K562 (cell line): ENCODE measurements around the gene ZNF124. TPM values are rescaled to one million over a fixed set of nuclear protein-coding genes. Genes with fewer than 3 reads are reported as not detected.
A peak's percentile ranks its signal among the peaks of the same experiment; 100 is the strongest.

ENCODE experiments used
- ATAC-seq: fragments of 200-7000 bp; cut with Tn5 transposase; 3 replicates; pipeline ENCODE4 v1.9.1; 2020; ENCODE audit warnings: moderate library complexity
- BruUV-seq: library from RNA; stranded (reverse); fragments of 400-500 nt; replicated peaks from 2 replicates; lab custom pipeline; 2021; lab: Mats Ljungman, UMichigan
- CTCF ChIA-PET: fragments of 300-600 bp; formaldehyde crosslinking; extraction: SDS; loops from one replicate; lab custom pipeline; 2021; ENCODE audit warnings: low intra/inter-chr PET ratio; lab: Yijun Ruan, JAX
- POLR2A ChIA-PET: fragments of 300-600, 350-650 bp; sonication (Branson Sonifier 250); formaldehyde crosslinking; extraction: SDS; loops from one replicate; lab custom pipeline; 2021; ENCODE audit warnings: antibody characterized with exemption, inconsistent platforms; lab: Yijun Ruan, JAX
- DNase-seq, 4 experiments: peaks; one replicate each; pipeline versions ENCODE4 v3.0.0 to v3.0.0-alpha.2; 2011 to 2018; ENCODE audit warnings: low spot score in 3 of 4, mixed read lengths in 3 of 4; ENCODE audit errors: extremely low read depth in 1 of 4
- FAIRE-seq: peaks from 2 replicates; lab custom pipeline; 2011; peaks lifted over from hg19 to GRCh38; lab: Jason Lieb, UNC
- H2AFZ ChIP-seq: 2 replicates; pipeline ENCODE4 v1.6.0; 2011; ENCODE audit warnings: low read depth, low read length, control low read depth, inconsistent platforms
- H3K27ac ChIP-seq: fragments of 200-600 bp; 3 replicates; pipeline ENCODE4 v1.8.0; 2011; ENCODE audit warnings: low read depth, mild to moderate bottlenecking, control low read depth, inconsistent platforms, low read length, moderate library complexity, mixed read lengths; ENCODE audit errors: extremely low read depth
- H3K27me3 ChIP-seq, 2 experiments: fragments of 300-600 bp in 1 of 2; 2 replicates in 1 of 2; 3 replicates in 1 of 2; pipeline versions ENCODE4 v1.6.0 to v1.8.0; 2011; ENCODE audit warnings: inconsistent platforms in 2 of 2, low read length in 2 of 2, mild to moderate bottlenecking in 1 of 2, mixed read lengths in 1 of 2, moderate library complexity in 1 of 2; ENCODE audit not compliant: control insufficient read depth in 2 of 2, insufficient read depth in 2 of 2
- H3K36me3 ChIP-seq: fragments of 300-600 bp; 3 replicates; pipeline ENCODE4 v1.8.0; 2011; ENCODE audit warnings: mild to moderate bottlenecking, low read length, inconsistent platforms; ENCODE audit not compliant: control insufficient read depth, insufficient read depth
- H3K4me1 ChIP-seq, 2 experiments: fragments of 200-600 bp in 1 of 2; replicated peaks in 1 of 2; 2 replicates in 1 of 2; 3 replicates in 1 of 2; pipeline versions ENCODE4 v1.5.1 to v1.8.0; 2011; ENCODE audit warnings: inconsistent platforms in 2 of 2, low read length in 2 of 2, mild to moderate bottlenecking in 1 of 2, mixed read lengths in 1 of 2, moderate library complexity in 1 of 2; ENCODE audit not compliant: control insufficient read depth in 2 of 2, insufficient read depth in 2 of 2
- H3K4me2 ChIP-seq: 2 replicates; pipeline ENCODE4 v1.6.1; 2011; ENCODE audit warnings: low read length, control low read depth, inconsistent platforms, mixed read lengths; ENCODE audit not compliant: insufficient read depth
- H3K4me3 ChIP-seq: fragments of 200-600 bp; sonication (generic), shearing (Covaris generic); 2 replicates; pipeline ENCODE4 v1.5.1; 2016; ENCODE audit warnings: control low read depth, inconsistent platforms
- H3K79me2 ChIP-seq: fragments of 200-600 bp; 3 replicates; pipeline ENCODE4 v1.8.0; 2011; ENCODE audit warnings: low read length, inconsistent platforms; ENCODE audit not compliant: control insufficient read depth, insufficient read depth
- H3K9ac ChIP-seq, 2 experiments: 2 replicates each; pipeline versions ENCODE4 v1.6.0 to v1.6.1; 2011; ENCODE audit warnings: low read depth in 2 of 2, low read length in 2 of 2, control low read depth in 1 of 2, inconsistent platforms in 1 of 2, mild to moderate bottlenecking in 1 of 2, mixed read lengths in 1 of 2; ENCODE audit not compliant: insufficient read depth in 1 of 2
- H3K9me1 ChIP-seq: one replicate; pipeline ENCODE4 v1.6.0; 2011; ENCODE audit warnings: inconsistent platforms, mild to moderate bottlenecking, low read length, moderate library complexity; ENCODE audit not compliant: control insufficient read depth, insufficient read depth
- H3K9me3 ChIP-seq: replicated peaks from 2 replicates; pipeline ENCODE4 v1.5.1; 2011; ENCODE audit warnings: low read depth, low read length, inconsistent platforms; ENCODE audit not compliant: control insufficient read depth, insufficient read depth
- H4K20me1 ChIP-seq: replicated peaks from 2 replicates; pipeline ENCODE4 v1.6.1; 2011; ENCODE audit warnings: low read length, inconsistent platforms, mixed read lengths; ENCODE audit not compliant: control insufficient read depth, insufficient read depth
- ARID1B ChIP-seq: fragments of 450-650 bp; IDR thresholded peaks from 2 replicates; pipeline ENCODE4 v1.6.1; 2016; ENCODE audit warnings: antibody characterized with exemption, mild to moderate bottlenecking, inconsistent platforms
- BRCA1 ChIP-seq, 2 experiments: fragments of 450-650 bp in 1 of 2; sonication (generic) in 1 of 2; formaldehyde crosslinking in 1 of 2; IDR thresholded peaks; 2 replicates each; pipeline versions ENCODE4 v1.5.0 to v1.6.1; 2017 to 2020; ENCODE audit warnings: mild to moderate bottlenecking in 1 of 2, missing genetic modification reagents in 1 of 2
- ETV5 ChIP-seq: sonication (generic); formaldehyde crosslinking; IDR thresholded peaks from 2 replicates; pipeline ENCODE4 v1.4.0; 2020; ENCODE audit warnings: low read depth, mild to moderate bottlenecking, missing genetic modification reagents
- KHSRP ChIP-seq: fragments of 450-650 bp; IDR thresholded peaks from 2 replicates; pipeline ENCODE4 v1.6.1; 2017
- MAZ ChIP-seq, 2 experiments: fragments of 450-650 bp in 1 of 2; sonication (generic) in 1 of 2; formaldehyde crosslinking; IDR thresholded peaks in 1 of 2; conservative IDR thresholded peaks in 1 of 2; 2 replicates each; pipeline versions ENCODE4 v1.4.0 to v1.5.0; 2020; ENCODE audit warnings: mild to moderate bottlenecking in 1 of 2, missing genetic modification reagents in 1 of 2
- MTA3 ChIP-seq: fragments of 450-650 bp; formaldehyde crosslinking; IDR thresholded peaks from 2 replicates; pipeline ENCODE4 v1.6.1; 2017; ENCODE audit warnings: mild to moderate bottlenecking, borderline replicate concordance
- PRPF4 ChIP-seq: fragments of 200-400 bp; formaldehyde crosslinking; IDR thresholded peaks from one replicate; pipeline ENCODE4 v1.6.1; 2017; ENCODE audit warnings: low read length, low read depth, mild to moderate bottlenecking; ENCODE audit not compliant: insufficient read depth, poor library complexity, severe bottlenecking
- PTRF ChIP-seq: fragments of 450-650 bp; IDR thresholded peaks from 2 replicates; pipeline ENCODE4 v1.6.1; 2016; ENCODE audit warnings: mild to moderate bottlenecking, missing genetic modification characterization, missing compliant biosample characterization
- SMAD3 ChIP-seq: fragments of 450-650 bp; formaldehyde crosslinking; conservative IDR thresholded peaks from 2 replicates; pipeline ENCODE4 v1.4.0; 2020; ENCODE audit warnings: mild to moderate bottlenecking
- TFAM ChIP-seq: fragments of 250-450 bp; sonication (Bioruptor Pico); conservative IDR thresholded peaks from 2 replicates; pipeline ENCODE4 v1.5.0; 2021; ENCODE audit warnings: mild to moderate bottlenecking, moderate library complexity
- TSC22D4 ChIP-seq: fragments of 450-650 bp; IDR thresholded peaks from 2 replicates; pipeline ENCODE4 v1.6.1; 2016; ENCODE audit warnings: missing genetic modification characterization, missing biosample characterization, control low read depth
- XRCC5 ChIP-seq: fragments of 200-400 bp; formaldehyde crosslinking; IDR thresholded peaks from 2 replicates; pipeline ENCODE4 v1.6.1; 2017; ENCODE audit warnings: low read depth, mild to moderate bottlenecking, low read length
- ZNF224 ChIP-seq: sonication (generic); formaldehyde crosslinking; IDR thresholded peaks from 2 replicates; pipeline ENCODE4 v1.8.0; 2022; ENCODE audit warnings: mild to moderate bottlenecking, missing genetic modification reagents
- ZNF263 ChIP-seq: sonication (generic); formaldehyde crosslinking; IDR thresholded peaks from 2 replicates; pipeline ENCODE4 v1.8.0; 2022; ENCODE audit warnings: mild to moderate bottlenecking, missing genetic modification reagents, borderline replicate concordance
- WGBS: fragments of 100-300 bp; shearing (Covaris generic); methylation state at CpG from one replicate; pipeline ENCODE4 v1.1.6; 2016; ENCODE audit warnings: low coverage, mixed read lengths; ENCODE audit not compliant: insufficient coverage; ENCODE audit errors: missing lambda C conversion rate; 5-methylcytosine and 5-hydroxymethylcytosine counted together
- in situ Hi-C: fragments of 300-500 bp; cut with MboI; formaldehyde crosslinking; loops from 4 replicates; pipeline ENCODE4 v1.15.0; 2018; ENCODE audit warnings: inconsistent platforms, mixed read lengths
- intact Hi-C: fragments of 100-400 bp; cut with micrococcal nuclease; formaldehyde crosslinking; loops from 2 replicates; pipeline ENCODE4 v1.14.2; 2022
- polyA plus RNA-seq, 8 experiments: library from polyadenylated mRNA; depleted of rRNA in 4 of 8; stranded (reverse) in 5 of 8; unstranded in 3 of 8; fragments of >200 nt; fragmentation: Nextera tagmentation in 2 of 8; fragmentation: Illumina TruSeq in 1 of 8; extraction: Ambion mirVana in 2 of 8; extraction: Trizol in 1 of 8; gene quantifications; 2 replicates each; pipeline versions ENCODE4 v1.2.1 to v1.2.3, GENCODE V29; 2011 to 2014; ENCODE audit warnings: inconsistent platforms in 1 of 8, missing spikeins in 1 of 8
- total RNA-seq, 7 experiments: library from RNA; depleted of rRNA in 6 of 7; stranded (reverse); fragments of >200 nt in 6 of 7; fragmentation: Illumina TruSeq in 2 of 7; extraction: Trizol in 2 of 7; gene quantifications; 2 replicates each; pipeline versions ENCODE4 v1.2.1 to v1.2.3, GENCODE V29; 2011 to 2021; ENCODE audit warnings: low replicate concordance in 1 of 7
- TF ChIP-seq, protein P1 (sequence below): fragments of 200-800 bp; sonication (Bioruptor generic); IDR thresholded peaks from 2 replicates; pipeline ENCODE4 v1.6.1; 2016; ENCODE audit warnings: missing genetic modification characterization, missing compliant biosample characterization
- TF ChIP-seq, protein P2 (sequence below): fragments of 450-650 bp; formaldehyde crosslinking; IDR thresholded peaks from 2 replicates; pipeline ENCODE4 v1.4.0; 2020; ENCODE audit warnings: mild to moderate bottlenecking, moderate library complexity

The ZNF124 gene
- total and polyA plus RNA-seq, 9 of the 15 experiments (the other 6 are each of a cell fraction or from before 2014, with no cell fraction given) = 7.6 to 71.5 (median 20.2) TPM

DNA sequence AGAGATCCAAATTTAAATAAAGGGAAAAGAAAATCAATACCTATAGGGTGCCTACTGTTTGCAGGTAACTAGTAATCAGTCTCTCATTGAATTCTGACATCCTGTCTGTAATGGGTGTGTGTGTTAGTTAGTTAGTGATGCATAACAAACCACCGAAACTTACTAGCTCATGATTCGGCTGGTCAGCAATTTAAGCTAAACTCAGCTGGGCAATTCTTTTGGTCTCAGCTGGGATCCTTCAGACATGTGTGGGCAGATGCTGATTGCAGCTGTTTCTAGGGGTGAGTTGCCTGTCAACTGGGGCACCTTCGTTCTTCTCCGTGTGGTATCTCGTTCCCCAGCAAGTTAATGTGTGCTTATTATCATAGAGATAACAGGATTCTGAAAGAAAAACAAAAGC lies 40.2 kb upstream of the ZNF124 start:
- H3K9ac ChIP-seq = no peak overlapping the region
- intact Hi-C loops = loop anchor here (5.0 kb wide), 1 partner anchor 100 kb away; no protein-coding TSS in a partner anchor
- peak overlapping the region; percentile 43; the same call in 1 of the 2 replicates for H3K4me2 ChIP-seq
- peak overlapping the region; percentile 95 for H2AFZ ChIP-seq
- CTCF ChIA-PET = no interaction called here
- no peaks in the 10 kb centered on the region for H3K27me3 ChIP-seq
- BruUV-seq = no TSS peak
- peak; percentile 26 to 56 (median 32) for DNase-seq
- no peak overlapping the region for H3K27ac ChIP-seq
- WGBS = 18% methylated on average over 5 of the region's 5 CpGs
- H3K36me3 ChIP-seq = peaks cover 25% of the 10 kb centered on the region; the same call in 2 of the 3 replicates
- H3K9me3 ChIP-seq = no peaks in the 10 kb centered on the region
- peaks cover 36% of the 10 kb centered on the region for H3K79me2 ChIP-seq
- in situ Hi-C loops = no loop called here
- FAIRE-seq = peak; percentile 48
- H3K4me1 ChIP-seq = peaks cover 16 to 24% of the 10 kb centered on the region in 2 experiments
- H3K4me3 ChIP-seq = no peak overlapping the region
- no peak for ATAC-seq
- POLR2A ChIA-PET = interaction anchor here (0.8 to 1.3 kb wide), 3 partner anchors 9 to 1141 kb away, joined by 3 to 5 read pairs (median 4); no protein-coding TSS in a partner anchor
- 0 out of 2 replicates have a peak, but pooled peaks cover 9% of the 10 kb centered on the region for H4K20me1 ChIP-seq
- H3K9me1 ChIP-seq = peaks cover 5% of the 10 kb centered on the region
- no peak for TF ChIP-seq MAZ (CRISPR knock-in tag; conservative IDR thresholded peaks at IDR 0.05 in 1 of 2, IDR thresholded peaks at IDR 0.05 in 1 of 2)
- TF ChIP-seq MTA3 = no peak
- no peak for TF ChIP-seq BRCA1 (IDR thresholded peaks at IDR 0.05)
- no peak for TF ChIP-seq BRCA1 (CRISPR knock-in tag; IDR thresholded peaks at IDR 0.05)
- no peak for TF ChIP-seq PRPF4
- no peak for TF ChIP-seq XRCC5
- TF ChIP-seq, protein P1, sequence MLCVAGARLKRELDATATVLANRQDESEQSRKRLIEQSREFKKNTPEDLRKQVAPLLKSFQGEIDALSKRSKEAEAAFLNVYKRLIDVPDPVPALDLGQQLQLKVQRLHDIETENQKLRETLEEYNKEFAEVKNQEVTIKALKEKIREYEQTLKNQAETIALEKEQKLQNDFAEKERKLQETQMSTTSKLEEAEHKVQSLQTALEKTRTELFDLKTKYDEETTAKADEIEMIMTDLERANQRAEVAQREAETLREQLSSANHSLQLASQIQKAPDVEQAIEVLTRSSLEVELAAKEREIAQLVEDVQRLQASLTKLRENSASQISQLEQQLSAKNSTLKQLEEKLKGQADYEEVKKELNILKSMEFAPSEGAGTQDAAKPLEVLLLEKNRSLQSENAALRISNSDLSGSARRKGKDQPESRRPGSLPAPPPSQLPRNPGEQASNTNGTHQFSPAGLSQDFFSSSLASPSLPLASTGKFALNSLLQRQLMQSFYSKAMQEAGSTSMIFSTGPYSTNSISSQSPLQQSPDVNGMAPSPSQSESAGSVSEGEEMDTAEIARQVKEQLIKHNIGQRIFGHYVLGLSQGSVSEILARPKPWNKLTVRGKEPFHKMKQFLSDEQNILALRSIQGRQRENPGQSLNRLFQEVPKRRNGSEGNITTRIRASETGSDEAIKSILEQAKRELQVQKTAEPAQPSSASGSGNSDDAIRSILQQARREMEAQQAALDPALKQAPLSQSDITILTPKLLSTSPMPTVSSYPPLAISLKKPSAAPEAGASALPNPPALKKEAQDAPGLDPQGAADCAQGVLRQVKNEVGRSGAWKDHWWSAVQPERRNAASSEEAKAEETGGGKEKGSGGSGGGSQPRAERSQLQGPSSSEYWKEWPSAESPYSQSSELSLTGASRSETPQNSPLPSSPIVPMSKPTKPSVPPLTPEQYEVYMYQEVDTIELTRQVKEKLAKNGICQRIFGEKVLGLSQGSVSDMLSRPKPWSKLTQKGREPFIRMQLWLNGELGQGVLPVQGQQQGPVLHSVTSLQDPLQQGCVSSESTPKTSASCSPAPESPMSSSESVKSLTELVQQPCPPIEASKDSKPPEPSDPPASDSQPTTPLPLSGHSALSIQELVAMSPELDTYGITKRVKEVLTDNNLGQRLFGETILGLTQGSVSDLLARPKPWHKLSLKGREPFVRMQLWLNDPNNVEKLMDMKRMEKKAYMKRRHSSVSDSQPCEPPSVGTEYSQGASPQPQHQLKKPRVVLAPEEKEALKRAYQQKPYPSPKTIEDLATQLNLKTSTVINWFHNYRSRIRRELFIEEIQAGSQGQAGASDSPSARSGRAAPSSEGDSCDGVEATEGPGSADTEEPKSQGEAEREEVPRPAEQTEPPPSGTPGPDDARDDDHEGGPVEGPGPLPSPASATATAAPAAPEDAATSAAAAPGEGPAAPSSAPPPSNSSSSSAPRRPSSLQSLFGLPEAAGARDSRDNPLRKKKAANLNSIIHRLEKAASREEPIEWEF (CRISPR knock-in tag) = no peak
- no peak for TF ChIP-seq SMAD3 (CRISPR knock-in tag)
- TF ChIP-seq TSC22D4 (tag) = no peak
- no peak for TF ChIP-seq ZNF224 (CRISPR knock-in tag)
- no peak for TF ChIP-seq ETV5
- no peak for TF ChIP-seq ZNF263
- TF ChIP-seq ARID1B = peak; percentile 69
- TF ChIP-seq PTRF (tag) = no peak
- TF ChIP-seq KHSRP = no peak
- no peak for TF ChIP-seq TFAM (CRISPR knock-in tag)
- TF ChIP-seq, protein P2, sequence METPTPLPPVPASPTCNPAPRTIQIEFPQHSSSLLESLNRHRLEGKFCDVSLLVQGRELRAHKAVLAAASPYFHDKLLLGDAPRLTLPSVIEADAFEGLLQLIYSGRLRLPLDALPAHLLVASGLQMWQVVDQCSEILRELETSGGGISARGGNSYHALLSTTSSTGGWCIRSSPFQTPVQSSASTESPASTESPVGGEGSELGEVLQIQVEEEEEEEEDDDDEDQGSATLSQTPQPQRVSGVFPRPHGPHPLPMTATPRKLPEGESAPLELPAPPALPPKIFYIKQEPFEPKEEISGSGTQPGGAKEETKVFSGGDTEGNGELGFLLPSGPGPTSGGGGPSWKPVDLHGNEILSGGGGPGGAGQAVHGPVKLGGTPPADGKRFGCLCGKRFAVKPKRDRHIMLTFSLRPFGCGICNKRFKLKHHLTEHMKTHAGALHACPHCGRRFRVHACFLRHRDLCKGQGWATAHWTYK = no peak
